GM21717 (cell line): ENCODE data around the gene KLHL17.
"Not testable (repeated sequence)": the region's sequence is repeated elsewhere in the genome, so short reads cannot be mapped to it uniquely, and the experiment has no call there.

Source experiments
- ATAC-seq: cut with Tn5 transposase; IDR thresholded peaks from one replicate; pipeline ENCODE4 v1.9.1; 2021; ENCODE audit warnings: mild to moderate bottlenecking, moderate library complexity; ENCODE audit not compliant: unreplicated experiment

Gene KLHL17

GRCh38 chr1:935751-936231 lies 24.6 kb upstream of the KLHL17 start:
- no peak for ATAC-seq

GRCh38 chr1:936348-937264 lies 23.8 kb upstream of the KLHL17 start:
- no peak for ATAC-seq

DNA sequence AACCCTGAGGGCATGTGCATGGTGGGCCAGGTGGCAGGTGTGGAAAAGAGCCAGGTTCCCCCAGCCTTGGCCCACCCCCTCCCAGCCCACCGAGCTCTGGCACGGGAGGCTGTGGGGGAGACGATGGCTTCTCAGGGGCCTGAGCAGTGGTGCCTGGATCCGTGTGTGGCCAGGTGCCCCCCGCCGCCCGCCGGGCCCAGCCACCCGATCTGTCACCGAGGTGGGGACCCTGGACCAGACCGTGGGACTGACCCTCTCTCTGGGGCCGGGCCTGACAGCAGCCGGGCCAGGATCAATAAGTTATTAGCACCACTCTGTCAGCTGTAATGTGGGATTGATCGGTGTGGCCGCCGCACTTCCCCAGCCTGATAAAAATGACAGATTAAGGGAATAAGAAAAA lies 22.9 kb upstream of the KLHL17 start:
- no peak for ATAC-seq

GRCh38 chr1:938088-938683 lies 22.2 kb upstream of the KLHL17 start:
- no peak for ATAC-seq

GRCh38 chr1:938711-939489 lies 21.5 kb upstream of the KLHL17 start:
- no peak for ATAC-seq

- no peak for ATAC-seq
Observed at GRCh38 chr1:939511-940106, 20.8 kb upstream of the KLHL17 start.

DNA sequence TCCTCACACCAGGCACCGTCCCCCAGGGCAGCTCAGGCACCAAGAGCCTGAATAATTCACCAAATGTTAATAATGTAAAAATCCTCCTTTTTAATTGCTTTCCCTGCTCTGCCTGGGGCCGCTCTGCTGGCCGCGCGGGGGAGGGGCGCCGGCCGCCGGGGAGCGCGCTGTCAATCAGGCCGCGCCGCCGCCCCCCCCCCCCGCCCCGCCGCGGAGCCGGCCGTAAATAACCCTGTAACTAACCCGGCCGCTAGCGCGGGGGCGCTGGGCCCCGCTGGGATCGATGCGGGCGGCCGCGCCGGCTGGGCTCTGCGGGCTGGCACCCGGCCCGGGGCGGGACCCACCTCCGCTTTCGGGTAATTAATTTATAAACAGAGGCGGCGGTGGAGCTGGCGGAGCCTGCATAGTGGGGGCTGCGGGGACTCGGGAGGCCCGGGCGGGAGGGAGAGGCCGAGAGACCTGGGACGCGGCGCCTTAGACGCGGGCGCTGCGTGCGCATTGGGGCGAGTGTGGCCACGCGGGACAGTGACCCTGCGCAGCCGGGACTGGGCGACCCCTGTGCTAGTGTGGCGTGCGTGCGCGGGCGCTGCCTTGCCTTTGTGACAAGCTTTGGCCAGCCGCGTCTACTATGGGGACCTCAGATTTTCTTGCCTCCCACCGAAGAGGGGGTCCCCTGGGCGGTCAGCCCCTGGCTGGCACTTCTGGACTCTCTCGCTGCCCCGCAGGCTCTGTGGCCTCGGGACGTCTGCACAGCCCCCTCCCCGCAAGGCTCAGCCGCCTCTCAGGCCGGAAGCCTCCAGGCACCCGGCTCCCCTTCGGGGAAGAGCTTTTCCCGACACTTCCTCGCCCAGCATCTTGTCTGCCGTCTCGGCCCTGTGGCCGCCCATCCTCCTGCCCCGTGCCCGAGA lies 20.0 kb upstream of the KLHL17 start:
- no peak for ATAC-seq

DNA sequence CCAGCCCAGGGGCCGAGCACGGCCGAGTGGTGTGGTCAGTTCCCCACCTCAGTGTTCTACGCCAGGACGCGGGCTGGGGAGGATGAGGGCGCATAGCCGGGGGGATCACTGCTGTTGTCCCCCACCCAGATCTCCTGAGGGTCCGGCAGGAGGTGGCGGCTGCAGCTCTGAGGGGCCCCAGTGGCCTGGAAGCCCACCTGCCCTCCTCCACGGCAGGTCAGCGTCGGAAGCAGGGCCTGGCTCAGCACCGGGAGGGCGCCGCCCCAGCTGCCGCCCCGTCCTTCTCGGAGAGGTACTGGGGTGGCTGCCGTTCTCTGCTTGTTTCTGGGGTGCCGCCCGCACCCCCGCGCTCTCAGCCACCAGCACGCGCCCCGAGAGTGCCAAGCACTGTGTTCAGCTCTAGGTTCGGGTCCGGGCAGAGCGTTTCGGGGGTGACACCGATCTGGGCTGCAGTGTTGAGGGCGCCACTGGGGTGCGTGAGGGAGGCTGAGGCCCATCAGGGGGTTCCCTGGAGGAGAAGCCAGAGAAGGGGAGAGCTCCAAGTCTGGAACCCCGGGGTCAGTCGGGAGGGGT lies 19.3 kb upstream of the KLHL17 start:
- no peak for ATAC-seq

- ATAC-seq, result no peak
Observed at GRCh38 chr1:941588-942383, 18.6 kb upstream of the KLHL17 start.

- no peak for ATAC-seq
Observed at GRCh38 chr1:942411-942821, 18.0 kb upstream of the KLHL17 start.

- no peak for ATAC-seq
Observed at GRCh38 chr1:942864-943533, 17.4 kb upstream of the KLHL17 start.

- ATAC-seq, result no peak
Observed at GRCh38 chr1:943545-944340, 16.6 kb upstream of the KLHL17 start.

GRCh38 chr1:944341-945325 lies 15.8 kb upstream of the KLHL17 start:
- no peak for ATAC-seq

- no peak for ATAC-seq
Observed at GRCh38 chr1:945688-946556, 14.5 kb upstream of the KLHL17 start.

GRCh38 chr1:946811-947210 lies 13.6 kb upstream of the KLHL17 start:
- not testable (repeated sequence) for ATAC-seq
